ENCODE data around the gene PLXNC1.

DNA sequence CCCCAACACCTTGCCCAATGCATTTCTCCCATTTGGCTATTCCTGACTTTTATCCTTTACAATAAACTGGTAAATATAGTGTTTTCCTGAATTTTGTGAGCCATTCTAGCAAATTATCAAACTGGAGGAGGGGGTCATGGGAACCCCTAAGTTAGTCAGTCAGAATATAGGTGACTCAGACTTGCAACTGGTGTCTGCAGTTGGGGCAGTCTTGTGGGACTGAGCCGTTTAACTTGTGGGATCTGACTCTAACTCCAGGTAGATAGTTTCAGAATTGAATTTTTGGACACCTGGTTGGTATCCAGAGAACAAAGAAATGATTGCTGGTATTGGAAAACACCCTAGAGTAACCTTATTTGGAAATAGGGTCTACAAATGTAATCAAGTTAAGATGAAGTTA, 177.9 kb downstream of the PLXNC1 start:
- TF ChIP-seq CTCF (IDR thresholded peaks at IDR 0.05) (no peak), POLR2A (IDR thresholded peaks at IDR 0.05) (no peak), POLR2AphosphoS5 (IDR thresholded peaks at IDR 0.05) (no peak), EP300 (IDR thresholded peaks at IDR 0.05) (no peak)

Measured in upper lobe of left lung (tissue), 4 donors.